Activated CD8-positive, alpha-beta memory T cell treated with anti-CD3 and anti-CD28 coated beads, Interleukin-2, amount 10 ng/mL, durations not matched to agents 7 days and 5 days (primary cell): Measurements from ENCODE around the gene SMKR1. TPM values are rescaled to one million over a fixed set of nuclear protein-coding genes. Genes with fewer than 3 reads are reported as not detected.
A peak's percentile ranks its signal among the peaks of the same experiment; 100 is the strongest.
"Not testable (repeated sequence)": the region's sequence is repeated elsewhere in the genome, so short reads cannot be mapped to it uniquely, and the experiment has no call there.

ENCODE experiments used
- ATAC-seq: fragments of 150-1000 bp; cut with Tn5 transposase; one replicate; pipeline ENCODE4 v1.10.0; 2021; ENCODE audit warnings: moderate library complexity
- CTCF ChIA-PET: fragments of 350-600 bp; sonication (Branson Sonifier 250); formaldehyde crosslinking; loops from one replicate; lab custom pipeline; 2021; ENCODE audit warnings: antibody characterized with exemption; lab: Charles Lee
- DNase-seq: peaks from one replicate; pipeline ENCODE4 v3.0.0-alpha.2; 2020
- H3K27ac Mint-ChIP-seq: one replicate; pipeline ENCODE4 v1.8.0; 2021; ENCODE audit warnings: mild to moderate bottlenecking, mixed read lengths
- H3K27me3 Mint-ChIP-seq: one replicate; pipeline ENCODE4 v1.8.0; 2021; ENCODE audit warnings: mixed read lengths
- H3K36me3 Mint-ChIP-seq: one replicate; pipeline ENCODE4 v1.8.0; 2021; ENCODE audit warnings: mild to moderate bottlenecking, mixed read lengths
- H3K4me1 Mint-ChIP-seq: one replicate; pipeline ENCODE4 v1.8.0; 2021; ENCODE audit warnings: mixed read lengths
- H3K4me3 Mint-ChIP-seq: one replicate; pipeline ENCODE4 v1.8.0; 2021; ENCODE audit warnings: mild to moderate bottlenecking, moderate library complexity, mixed read lengths
- H3K9me3 Mint-ChIP-seq: one replicate; pipeline ENCODE4 v1.8.0; 2022; ENCODE audit warnings: low read depth, mixed read lengths
- total RNA-seq, 2 experiments: library from RNA; stranded (reverse); gene quantifications; one replicate each; pipeline ENCODE4 v1.2.3, GENCODE V29; 2021

Gene SMKR1
- total RNA-seq, 2 experiments from 2014 or later = 2.3 to 5.3 TPM

- CTCF ChIA-PET = interaction anchor here (0.6 to 1.0 kb wide), 2 partner anchors 13 to 155 kb away, joined by 3 to 5 read pairs; no protein-coding TSS in a partner anchor
- H3K27ac Mint-ChIP-seq = no peak overlapping the region
- H3K4me3 Mint-ChIP-seq = no peak overlapping the region
Measured at GRCh38 chr7:129522088-129522970, 20.0 kb downstream of the SMKR1 start.

DNA sequence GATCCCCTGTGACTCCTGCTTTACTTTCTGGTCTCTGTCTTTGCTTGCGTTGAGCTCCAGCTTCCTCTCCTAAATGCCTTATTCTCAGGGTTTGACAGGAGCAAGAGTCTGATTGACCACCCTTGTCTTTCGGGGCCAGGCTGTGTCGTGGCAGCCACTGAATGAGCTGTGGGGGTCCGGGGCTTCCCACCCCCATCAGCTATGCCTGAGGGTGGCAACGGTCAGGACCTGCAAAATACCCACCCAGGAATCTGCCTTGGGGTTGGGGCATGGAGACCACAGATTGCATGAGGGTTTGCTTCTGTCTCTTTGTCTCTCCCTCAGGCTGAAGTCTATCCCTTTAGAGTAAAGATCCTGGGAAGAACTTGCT is 20.6 kb downstream of the SMKR1 start:
- no peak overlapping the region for H3K27ac Mint-ChIP-seq
- H3K4me3 Mint-ChIP-seq = no peak overlapping the region
- H3K27me3 Mint-ChIP-seq = peaks cover 28% of the 10 kb centered on the region
- no peaks in the 10 kb centered on the region for H3K9me3 Mint-ChIP-seq
- H3K36me3 Mint-ChIP-seq = no peaks in the 10 kb centered on the region
- DNase-seq (no peak), ATAC-seq (no peak)
- CTCF ChIA-PET = interaction anchor here (0.6 kb wide), 1 partner anchor 12 kb away, joined by 5 read pairs; no protein-coding TSS in a partner anchor
- H3K4me1 Mint-ChIP-seq = peaks cover 3% of the 10 kb centered on the region

More at GRCh38 chr7:129522088-129522970, 20.0 kb downstream of the SMKR1 start:
- peaks cover 28% of the 10 kb centered on the region for H3K27me3 Mint-ChIP-seq
- H3K36me3 Mint-ChIP-seq = no peaks in the 10 kb centered on the region
- no peaks in the 10 kb centered on the region for H3K9me3 Mint-ChIP-seq
- no peak for DNase-seq
- H3K4me1 Mint-ChIP-seq = peaks cover 3% of the 10 kb centered on the region
- ATAC-seq = no peak

DNA sequence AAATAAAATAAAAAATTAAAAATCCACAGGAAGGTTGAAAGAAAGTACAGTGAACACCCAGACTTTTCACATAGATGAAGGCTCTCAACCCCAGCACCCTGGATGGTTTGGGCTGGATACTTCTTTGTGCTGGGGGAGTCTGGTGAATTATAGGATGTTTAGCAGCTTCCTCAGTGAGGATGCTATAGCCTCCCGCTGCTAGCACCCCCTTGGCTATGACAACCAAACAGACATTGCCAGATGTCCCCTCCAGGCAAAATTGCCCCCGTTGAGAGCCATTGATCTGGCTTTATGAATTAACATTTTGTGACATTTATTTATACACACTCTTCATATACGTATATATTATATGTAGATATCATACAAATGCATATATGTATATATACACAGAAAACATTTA is 21.6 kb downstream of the SMKR1 start:
- no peak overlapping the region for H3K4me3 Mint-ChIP-seq
- CTCF ChIA-PET = no interaction called here
- no peaks in the 10 kb centered on the region for H3K36me3 Mint-ChIP-seq
- ATAC-seq (no peak), DNase-seq (no peak)
- H3K9me3 Mint-ChIP-seq = no peaks in the 10 kb centered on the region
- H3K4me1 Mint-ChIP-seq = peaks cover 5% of the 10 kb centered on the region
- H3K27me3 Mint-ChIP-seq = peaks cover 26% of the 10 kb centered on the region
- no peak overlapping the region for H3K27ac Mint-ChIP-seq

- ATAC-seq, DNase-seq, H3K36me3 Mint-ChIP-seq, H3K4me1 Mint-ChIP-seq, H3K9me3 Mint-ChIP-seq, H3K27ac Mint-ChIP-seq, H3K4me3 Mint-ChIP-seq, CTCF ChIA-PET: not testable (repeated sequence)
- peaks cover 26% of the 10 kb centered on the region for H3K27me3 Mint-ChIP-seq
Measured at GRCh38 chr7:129524405-129524804, 22.1 kb downstream of the SMKR1 start.

GRCh38 chr7:129525225-129525862 is 23.0 kb downstream of the SMKR1 start:
- no peak overlapping the region for H3K27ac Mint-ChIP-seq
- H3K9me3 Mint-ChIP-seq = no peaks in the 10 kb centered on the region
- peaks cover 5% of the 10 kb centered on the region for H3K4me1 Mint-ChIP-seq
- no peak for DNase-seq
- H3K27me3 Mint-ChIP-seq = peaks cover 26% of the 10 kb centered on the region
- CTCF ChIA-PET = no interaction called here
- no peaks in the 10 kb centered on the region for H3K36me3 Mint-ChIP-seq
- no peak overlapping the region for H3K4me3 Mint-ChIP-seq
- ATAC-seq = no peak

GRCh38 chr7:129529643-129530042 is 27.3 kb downstream of the SMKR1 start:
- H3K27ac Mint-ChIP-seq = no peak overlapping the region
- no peak for ATAC-seq
- no peak for DNase-seq
- CTCF ChIA-PET = interaction anchor here (1.0 kb wide), 1 partner anchor 26 kb away, joined by 3 read pairs; no protein-coding TSS in a partner anchor
- no peaks in the 10 kb centered on the region for H3K36me3 Mint-ChIP-seq
- H3K9me3 Mint-ChIP-seq = no peaks in the 10 kb centered on the region
- no peak overlapping the region for H3K4me3 Mint-ChIP-seq
- peaks cover 4% of the 10 kb centered on the region for H3K27me3 Mint-ChIP-seq
- H3K4me1 Mint-ChIP-seq = peaks cover 16% of the 10 kb centered on the region

GRCh38 chr7:129530795-129531391 is 28.6 kb downstream of the SMKR1 start:
- Mint-ChIP-seq H3K27ac (peak overlapping the region; percentile 55), H3K9me3 (no peaks in the 10 kb centered on the region), H3K36me3 (no peaks in the 10 kb centered on the region), H3K27me3 (no peaks in the 10 kb centered on the region), H3K4me1 (peaks cover 17% of the 10 kb centered on the region), H3K4me3 (no peak overlapping the region)
- ATAC-seq (peak; percentile 94), DNase-seq (peak; percentile 58)
- CTCF ChIA-PET = no interaction called here

- Mint-ChIP-seq H3K4me1 (peaks cover 25% of the 10 kb centered on the region), H3K36me3 (no peaks in the 10 kb centered on the region), H3K27me3 (no peaks in the 10 kb centered on the region), H3K9me3 (no peaks in the 10 kb centered on the region), H3K4me3 (no peak overlapping the region), H3K27ac (no peak overlapping the region)
- CTCF ChIA-PET = no interaction called here
- ATAC-seq = no peak
- DNase-seq = no peak
Measured at GRCh38 chr7:129531721-129532120, 29.4 kb downstream of the SMKR1 start.

GRCh38 chr7:129532375-129532774 is 30.0 kb downstream of the SMKR1 start:
- H3K27me3 Mint-ChIP-seq = no peaks in the 10 kb centered on the region
- CTCF ChIA-PET = no interaction called here
- no peak overlapping the region for H3K27ac Mint-ChIP-seq
- no peak for DNase-seq
- H3K36me3 Mint-ChIP-seq = no peaks in the 10 kb centered on the region
- no peak for ATAC-seq
- no peak overlapping the region for H3K4me3 Mint-ChIP-seq
- no peaks in the 10 kb centered on the region for H3K9me3 Mint-ChIP-seq
- peaks cover 25% of the 10 kb centered on the region for H3K4me1 Mint-ChIP-seq

DNA sequence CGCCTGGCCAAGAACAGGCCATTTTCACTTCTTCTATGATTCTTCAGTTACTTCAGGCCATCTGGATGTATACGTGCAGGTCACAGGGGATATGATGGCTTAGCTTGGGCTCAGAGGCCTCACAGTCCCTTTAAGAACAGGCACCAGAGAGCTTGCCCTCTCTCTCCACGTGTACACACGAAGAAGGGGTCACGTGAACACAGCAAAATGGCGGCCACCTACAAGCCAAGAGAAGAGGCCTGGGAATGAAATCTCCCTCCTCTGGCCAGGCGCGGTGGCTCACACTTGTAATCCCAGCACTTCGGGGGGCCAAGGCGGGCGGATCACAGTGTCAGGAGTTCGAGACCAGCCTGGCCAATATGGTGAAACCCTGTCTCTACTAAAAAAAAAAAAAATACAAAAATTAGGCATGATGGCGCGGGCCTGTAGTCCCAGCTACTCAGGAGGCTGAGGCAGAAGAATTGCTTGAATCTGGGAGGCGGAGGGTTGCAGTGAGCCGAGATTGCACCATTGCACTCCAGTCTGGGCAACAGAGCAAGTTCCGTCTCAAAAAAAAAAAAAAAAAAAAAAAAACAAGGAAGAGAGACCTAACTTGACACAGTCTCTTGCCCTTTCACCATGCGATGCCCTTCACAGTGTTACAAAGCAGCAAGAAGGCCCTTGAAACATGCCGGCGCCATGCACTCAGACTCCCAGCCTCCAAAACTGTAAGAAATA is 32.4 kb downstream of the SMKR1 start:
- H3K4me1 Mint-ChIP-seq = peaks cover 23% of the 10 kb centered on the region
- H3K4me3 Mint-ChIP-seq, H3K27me3 Mint-ChIP-seq, DNase-seq, H3K27ac Mint-ChIP-seq, ATAC-seq, H3K36me3 Mint-ChIP-seq, H3K9me3 Mint-ChIP-seq: not testable (repeated sequence)
- CTCF ChIA-PET = interaction anchor here (0.7 kb wide), 1 partner anchor 12 kb away, joined by 5 read pairs; no protein-coding TSS in a partner anchor

DNA sequence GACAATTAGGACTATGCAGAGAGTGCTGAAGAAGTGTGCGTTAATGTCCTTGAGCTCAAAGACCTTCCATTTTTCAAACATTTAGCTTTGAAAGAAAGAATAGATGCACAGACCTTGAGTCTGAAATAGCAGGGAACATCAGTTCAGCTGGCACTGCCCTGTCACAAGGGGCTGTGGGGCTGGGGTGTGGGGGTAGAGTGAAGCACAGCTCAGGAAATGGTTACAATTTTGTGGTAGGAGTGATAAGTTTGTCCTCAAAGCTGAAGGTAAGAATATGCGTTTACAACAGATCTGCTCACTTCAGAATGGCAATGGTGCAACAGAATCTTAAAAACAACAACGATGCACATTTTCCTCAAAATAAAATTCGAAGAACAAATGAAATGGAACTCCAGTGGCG is 33.6 kb downstream of the SMKR1 start:
- Mint-ChIP-seq H3K36me3 (no peaks in the 10 kb centered on the region), H3K4me3 (peak overlapping the region; percentile 15), H3K27me3 (no peaks in the 10 kb centered on the region), H3K4me1 (peaks cover 19% of the 10 kb centered on the region), H3K9me3 (no peaks in the 10 kb centered on the region), H3K27ac (peak overlapping the region; percentile 38)
- CTCF ChIA-PET = interaction anchor here (0.7 kb wide), 1 partner anchor 85 kb away, joined by 3 read pairs; no protein-coding TSS in a partner anchor
- ATAC-seq = peak; percentile 56
- peak; percentile 65 for DNase-seq

GRCh38 chr7:129536323-129536722 is 34.0 kb downstream of the SMKR1 start:
- ATAC-seq = peak; percentile 34
- Mint-ChIP-seq H3K9me3 (no peaks in the 10 kb centered on the region), H3K4me3 (peak overlapping the region; percentile 15), H3K36me3 (no peaks in the 10 kb centered on the region), H3K27ac (peak overlapping the region; percentile 38), H3K27me3 (no peaks in the 10 kb centered on the region), H3K4me1 (peaks cover 16% of the 10 kb centered on the region)
- no peak for DNase-seq
- CTCF ChIA-PET = interaction anchor here (0.7 kb wide), 1 partner anchor 85 kb away, joined by 3 read pairs; no protein-coding TSS in a partner anchor

DNA sequence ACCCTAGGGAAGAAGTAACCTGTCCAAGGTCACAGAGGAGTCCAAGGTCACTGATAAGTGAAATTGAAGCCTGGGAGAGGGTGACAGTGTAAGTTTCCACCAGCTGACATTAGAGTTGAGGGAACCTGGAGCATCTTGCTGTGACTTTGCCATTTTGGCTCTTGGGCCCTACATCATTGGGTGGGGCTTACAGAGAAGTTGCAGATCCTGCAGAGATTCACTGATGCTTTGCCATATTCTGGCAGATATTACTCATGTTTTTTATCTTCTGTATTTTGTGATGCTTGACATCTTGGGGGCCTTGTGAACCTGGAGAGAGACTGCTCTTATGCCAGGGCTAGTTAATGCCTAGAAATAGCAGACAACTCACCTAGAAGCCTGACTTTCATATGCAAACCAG is 36.5 kb downstream of the SMKR1 start:
- Mint-ChIP-seq H3K4me1 (peaks cover 17% of the 10 kb centered on the region), H3K27ac (peak overlapping the region; percentile 13), H3K9me3 (no peaks in the 10 kb centered on the region), H3K4me3 (no peak overlapping the region), H3K36me3 (no peaks in the 10 kb centered on the region), H3K27me3 (peaks cover 2% of the 10 kb centered on the region)
- no peak for ATAC-seq
- no peak for DNase-seq
- CTCF ChIA-PET = no interaction called here
